WTC11 (cell line): ENCODE results near the gene CILP2. TPM values are rescaled to one million over a fixed set of nuclear protein-coding genes. Genes with fewer than 3 reads are reported as not detected.

ENCODE experiments used
- ATAC-seq: fragments of 200-7000 bp; cut with Tn5 transposase; 2 replicates; pipeline ENCODE4 v1.10.0; 2021; ENCODE audit warnings: mild to moderate bottlenecking, moderate library complexity
- CTCF ChIA-PET: fragments of 300-600 bp; sonication (Branson Sonifier 250); formaldehyde crosslinking; loops from one replicate; lab custom pipeline; 2021; ENCODE audit warnings: antibody characterized with exemption; lab: Charles Lee
- POLR2A ChIA-PET: fragments of 350-600 bp; sonication (Branson Sonifier 250); formaldehyde crosslinking; loops from one replicate; lab custom pipeline; 2021; ENCODE audit warnings: antibody characterized with exemption; lab: Charles Lee
- DNase-seq: peaks from one replicate; pipeline ENCODE4 v3.0.0; 2021; ENCODE audit warnings: low spot score
- H3K27ac Mint-ChIP-seq: 2 replicates; pipeline ENCODE4 v1.8.0; 2021; ENCODE audit warnings: mixed read lengths
- H3K27me3 Mint-ChIP-seq: 2 replicates; pipeline ENCODE4 v1.8.0; 2021; ENCODE audit warnings: low read depth, mild to moderate bottlenecking, moderate library complexity, mixed read lengths
- H3K36me3 Mint-ChIP-seq: 2 replicates; pipeline ENCODE4 v1.8.0; 2021; ENCODE audit warnings: mixed read lengths
- H3K4me1 Mint-ChIP-seq: 2 replicates; pipeline ENCODE4 v1.8.0; 2022; ENCODE audit warnings: mixed read lengths
- H3K4me3 Mint-ChIP-seq: 2 replicates; pipeline ENCODE4 v1.8.0; 2021; ENCODE audit warnings: mild to moderate bottlenecking, moderate library complexity, mixed read lengths
- H3K9me3 Mint-ChIP-seq: 2 replicates; pipeline ENCODE4 v1.8.0; 2021; ENCODE audit warnings: mixed read lengths
- AFF4 ChIP-seq: sonication (generic); formaldehyde crosslinking; IDR thresholded peaks from 2 replicates; pipeline ENCODE4 v1.8.1; 2023; ENCODE audit warnings: mild to moderate bottlenecking, missing genetic modification reagents, borderline replicate concordance
- GRHL2 ChIP-seq: fragments of 250-450 bp; sonication (Bioruptor Pico); IDR thresholded peaks from 2 replicates; pipeline ENCODE4 v1.8.0; 2022; ENCODE audit warnings: mild to moderate bottlenecking, moderate library complexity; ENCODE audit not compliant: insufficient replicate concordance, severe bottlenecking
- HMGXB4 ChIP-seq: sonication (generic); formaldehyde crosslinking; IDR thresholded peaks from 2 replicates; pipeline ENCODE4 v1.8.1; 2023; ENCODE audit warnings: mild to moderate bottlenecking, moderate library complexity, missing genetic modification reagents
- MLX ChIP-seq: sonication (generic); formaldehyde crosslinking; IDR thresholded peaks from 2 replicates; pipeline ENCODE4 v1.8.1; 2023; ENCODE audit warnings: mild to moderate bottlenecking, missing genetic modification reagents, moderate library complexity
- MXD4 ChIP-seq: fragments of 250-450 bp; sonication (Bioruptor Pico); IDR thresholded peaks from 2 replicates; pipeline ENCODE4 v1.8.0; 2021; ENCODE audit warnings: mild to moderate bottlenecking, moderate library complexity, borderline replicate concordance
- NR2C2 ChIP-seq: sonication (generic); formaldehyde crosslinking; IDR thresholded peaks from 2 replicates; pipeline ENCODE4 v1.8.0; 2022; ENCODE audit warnings: mild to moderate bottlenecking, missing genetic modification reagents
- PREB ChIP-seq: sonication (generic); formaldehyde crosslinking; IDR thresholded peaks from 2 replicates; pipeline ENCODE4 v1.8.1; 2022; ENCODE audit warnings: mild to moderate bottlenecking, missing genetic modification reagents, moderate library complexity, borderline replicate concordance
- SMAD4 ChIP-seq: sonication (generic); formaldehyde crosslinking; IDR thresholded peaks from 2 replicates; pipeline ENCODE4 v1.8.0; 2022; ENCODE audit warnings: mild to moderate bottlenecking, missing genetic modification reagents
- SP1 ChIP-seq: sonication (generic); formaldehyde crosslinking; conservative IDR thresholded peaks from 2 replicates; pipeline ENCODE4 v1.8.1; 2022; ENCODE audit warnings: missing genetic modification reagents
- USF1 ChIP-seq: sonication (generic); formaldehyde crosslinking; IDR thresholded peaks from 2 replicates; pipeline ENCODE4 v1.8.0; 2022; ENCODE audit warnings: mild to moderate bottlenecking, missing genetic modification reagents
- ZBTB43 ChIP-seq: sonication (generic); formaldehyde crosslinking; IDR thresholded peaks from 2 replicates; pipeline ENCODE4 v1.8.1; 2023; ENCODE audit warnings: mild to moderate bottlenecking, missing genetic modification reagents
- ZNF121 ChIP-seq: sonication (generic); formaldehyde crosslinking; IDR thresholded peaks from 2 replicates; pipeline ENCODE4 v1.8.0; 2023; ENCODE audit warnings: missing genetic modification reagents
- ZNF281 ChIP-seq: sonication (generic); formaldehyde crosslinking; IDR thresholded peaks from 2 replicates; pipeline ENCODE4 v1.8.0; 2023; ENCODE audit warnings: mild to moderate bottlenecking, missing genetic modification reagents
- ZNF416 ChIP-seq: fragments of 250-450 bp; sonication (Bioruptor Pico); IDR thresholded peaks from 2 replicates; pipeline ENCODE4 v1.9.0; 2021; ENCODE audit warnings: mild to moderate bottlenecking, inconsistent platforms
- ZNF425 ChIP-seq: fragments of 250-450 bp; sonication (Bioruptor Pico); conservative IDR thresholded peaks from 2 replicates; pipeline ENCODE4 v1.9.0; 2021; ENCODE audit warnings: mild to moderate bottlenecking
- ZNF532 ChIP-seq: fragments of 250-450 bp; sonication (Bioruptor Pico); IDR thresholded peaks from 2 replicates; pipeline ENCODE4 v1.9.0; 2021; ENCODE audit warnings: mild to moderate bottlenecking, borderline replicate concordance
- total RNA-seq: library from RNA; stranded (reverse); gene quantifications from 3 replicates; pipeline ENCODE4 v1.2.3, GENCODE V29; 2021

Gene CILP2
- total RNA-seq, 1 experiment from 2014 or later = 7.9 TPM

- peaks cover 3% of the 10 kb centered on the region; the same call in 1 of the 2 replicates for H3K36me3 Mint-ChIP-seq
- peaks cover 19% of the 10 kb centered on the region for H3K27me3 Mint-ChIP-seq
- no peaks in the 10 kb centered on the region for H3K9me3 Mint-ChIP-seq
- CTCF ChIA-PET = interaction anchor here (14.4 kb wide), 1 partner anchor 19 kb away, joined by 408 read pairs; no protein-coding TSS in a partner anchor
- DNase-seq = no peak
- no peak for TF ChIP-seq GRHL2 (CRISPR knock-in tag)
- TF ChIP-seq MXD4 (CRISPR knock-in tag) = no peak
- no peak for TF ChIP-seq MLX (CRISPR knock-in tag)
- TF ChIP-seq PREB (CRISPR knock-in tag) = no peak
- TF ChIP-seq AFF4 = no peak
- no peak for TF ChIP-seq ZBTB43 (CRISPR knock-in tag)
- no peak for TF ChIP-seq USF1 (CRISPR knock-in tag)
- TF ChIP-seq ZNF121 (CRISPR knock-in tag) = no peak
- no peak for TF ChIP-seq ZNF425
- TF ChIP-seq ZNF416 (CRISPR knock-in tag) = no peak
- TF ChIP-seq ZNF281 (CRISPR knock-in tag) = no peak
- no peak for TF ChIP-seq NR2C2 (CRISPR knock-in tag)
- no peak for TF ChIP-seq ZNF532 (CRISPR knock-in tag)
- TF ChIP-seq HMGXB4 (CRISPR knock-in tag) = no peak
- no peak for TF ChIP-seq SP1
- TF ChIP-seq SMAD4 (CRISPR knock-in tag) = no peak
- TF ChIP-seq, all 79 proteins: peak for 0
- ATAC-seq = no peak
- Mint-ChIP-seq H3K4me3 (no peak overlapping the region), H3K27ac (no peak overlapping the region), H3K4me1 (peaks cover 25% of the 10 kb centered on the region)
- POLR2A ChIA-PET = no interaction called here
These were observed 4.2 kb upstream of the CILP2 start for GRCh38 chr19:19533841-19534240.
